Activated CD4-positive, alpha-beta memory T cell treated with anti-CD3 and anti-CD28 coated beads, Interleukin-2, amount 10 ng/mL, durations not matched to agents 7 days and 5 days (primary cell): ENCODE results near the gene FAM72D. TPM values are rescaled to one million over a fixed set of nuclear protein-coding genes. Genes with fewer than 3 reads are reported as not detected.
"Not testable (repeated sequence)": the region's sequence is repeated elsewhere in the genome, so short reads cannot be mapped to it uniquely, and the experiment has no call there.

Source experiments
- CTCF ChIA-PET: fragments of 350-600 bp; sonication (Branson Sonifier 250); formaldehyde crosslinking; loops from one replicate; lab custom pipeline; 2021; ENCODE audit warnings: antibody characterized with exemption, inconsistent platforms; lab: Charles Lee
- POLR2A ChIA-PET: fragments of 350-600 bp; sonication (Branson Sonifier 250); formaldehyde crosslinking; loops from one replicate; lab custom pipeline; 2021; ENCODE audit warnings: antibody characterized with exemption; lab: Charles Lee
- DNase-seq: peaks from one replicate; pipeline ENCODE4 v3.0.0-alpha.2; 2020
- H3K27ac Mint-ChIP-seq: one replicate; pipeline ENCODE4 v1.8.0; 2021; ENCODE audit warnings: mild to moderate bottlenecking, mixed read lengths
- H3K27me3 Mint-ChIP-seq: one replicate; pipeline ENCODE4 v1.8.0; 2021; ENCODE audit warnings: mixed read lengths
- H3K36me3 Mint-ChIP-seq: one replicate; pipeline ENCODE4 v1.8.0; 2021; ENCODE audit warnings: low read depth, mixed read lengths
- H3K4me1 Mint-ChIP-seq: one replicate; pipeline ENCODE4 v1.8.0; 2021; ENCODE audit warnings: mixed read lengths
- H3K4me3 Mint-ChIP-seq: one replicate; pipeline ENCODE4 v1.8.0; 2021; ENCODE audit warnings: mild to moderate bottlenecking, mixed read lengths
- H3K9me3 Mint-ChIP-seq: one replicate; pipeline ENCODE4 v1.8.0; 2021; ENCODE audit warnings: mixed read lengths
- total RNA-seq, 2 experiments: library from RNA; stranded (reverse); gene quantifications; one replicate each; pipeline ENCODE4 v1.2.3, GENCODE V29; 2021

FAM72D gene
- total RNA-seq, 2 experiments from 2014 or later = 18.2 to 19.6 TPM

DNA sequence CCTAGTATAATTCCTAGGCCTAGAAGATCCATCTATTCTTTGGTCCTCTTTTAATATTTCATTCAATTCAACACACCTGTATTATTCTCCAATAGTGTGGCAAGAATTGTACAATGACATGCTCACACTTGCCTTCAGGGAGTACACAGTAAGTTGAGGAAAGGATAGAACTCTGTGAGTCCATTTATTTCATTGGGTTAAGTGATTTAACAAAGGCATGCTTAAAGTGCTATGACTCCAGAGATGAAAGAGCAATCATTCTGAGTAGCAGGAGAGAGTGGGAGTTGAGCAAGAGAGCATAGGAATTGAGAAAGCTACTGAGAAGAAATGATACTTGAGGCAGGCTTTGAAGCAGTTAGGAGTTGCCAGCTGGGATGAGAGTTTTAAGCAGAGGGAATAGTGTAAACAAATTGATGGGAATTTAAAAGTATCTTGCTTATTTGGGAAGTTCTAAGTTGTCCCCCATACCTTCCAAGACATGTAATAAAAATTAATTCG lies 18.8 kb downstream of the FAM72D start:
- POLR2A ChIA-PET, DNase-seq, CTCF ChIA-PET, H3K36me3 Mint-ChIP-seq, H3K27me3 Mint-ChIP-seq, H3K4me1 Mint-ChIP-seq, H3K4me3 Mint-ChIP-seq, H3K27ac Mint-ChIP-seq, H3K9me3 Mint-ChIP-seq: not testable (repeated sequence)

DNA sequence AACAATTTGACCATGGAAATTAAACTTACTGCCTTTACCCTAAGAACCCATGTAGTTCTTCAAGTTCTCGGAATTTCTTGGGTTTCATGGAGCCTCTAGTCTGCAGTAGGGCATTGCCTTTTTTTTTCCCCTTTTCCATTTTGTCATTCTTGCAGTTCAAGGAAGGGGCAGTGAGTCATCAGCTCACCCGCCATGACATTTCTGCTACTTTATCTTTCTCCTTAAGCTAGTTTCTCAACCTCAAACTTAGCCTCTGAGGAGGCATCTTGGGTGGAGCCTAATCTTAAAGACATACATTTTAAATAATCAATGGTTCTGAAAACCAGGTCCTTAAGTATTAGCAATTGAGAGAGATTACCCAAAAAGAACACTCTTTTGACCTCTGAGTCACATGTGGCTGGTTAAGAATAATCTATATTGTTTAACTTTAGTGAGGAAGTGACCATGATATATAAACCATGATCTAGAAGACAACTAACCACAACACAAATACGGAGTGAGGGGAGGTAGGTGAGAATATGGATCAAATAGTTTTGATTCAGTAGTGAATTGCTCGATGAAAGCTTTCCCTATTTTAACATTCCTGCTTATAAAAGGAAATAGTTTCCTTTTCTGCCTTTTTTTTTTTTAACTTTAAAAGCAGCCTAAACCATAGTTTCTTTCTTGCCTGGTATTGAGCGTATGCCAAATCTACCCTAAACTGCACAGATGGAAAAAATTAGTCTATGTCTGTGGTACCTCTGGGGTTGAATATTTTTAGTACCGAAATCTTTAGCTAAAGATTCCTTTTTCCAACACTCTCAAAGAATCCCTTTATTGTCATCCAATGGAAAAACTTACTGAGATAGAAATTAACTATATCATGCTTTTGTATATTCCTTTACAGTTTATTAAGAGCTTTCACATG lies 20.1 kb downstream of the FAM72D start:
- POLR2A ChIA-PET, CTCF ChIA-PET, H3K27me3 Mint-ChIP-seq, H3K9me3 Mint-ChIP-seq, H3K4me1 Mint-ChIP-seq, H3K27ac Mint-ChIP-seq, DNase-seq, H3K36me3 Mint-ChIP-seq, H3K4me3 Mint-ChIP-seq: not testable (repeated sequence)

DNA sequence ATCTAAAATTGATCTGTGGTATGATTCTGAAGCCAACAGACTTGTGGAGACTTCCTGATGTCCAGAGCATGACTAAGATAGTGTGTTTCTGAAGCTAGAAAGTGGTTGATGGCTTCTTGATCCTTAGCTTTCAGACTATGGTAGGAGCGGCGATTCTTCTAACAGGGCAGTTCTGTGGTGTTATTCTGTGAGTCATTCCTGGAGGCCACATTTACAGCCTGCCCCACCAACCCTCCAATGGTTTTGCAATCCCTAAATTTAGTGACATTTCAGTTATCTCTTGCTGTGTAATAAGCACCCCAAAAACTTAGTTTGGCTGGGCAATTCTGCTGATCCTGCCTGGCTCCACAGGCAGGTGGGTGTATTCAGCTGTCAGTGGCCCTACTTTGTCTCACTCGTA lies 24.1 kb downstream of the FAM72D start:
- H3K27ac Mint-ChIP-seq, H3K27me3 Mint-ChIP-seq, H3K4me3 Mint-ChIP-seq, H3K36me3 Mint-ChIP-seq, CTCF ChIA-PET, H3K9me3 Mint-ChIP-seq, POLR2A ChIA-PET, DNase-seq, H3K4me1 Mint-ChIP-seq: not testable (repeated sequence)

DNA sequence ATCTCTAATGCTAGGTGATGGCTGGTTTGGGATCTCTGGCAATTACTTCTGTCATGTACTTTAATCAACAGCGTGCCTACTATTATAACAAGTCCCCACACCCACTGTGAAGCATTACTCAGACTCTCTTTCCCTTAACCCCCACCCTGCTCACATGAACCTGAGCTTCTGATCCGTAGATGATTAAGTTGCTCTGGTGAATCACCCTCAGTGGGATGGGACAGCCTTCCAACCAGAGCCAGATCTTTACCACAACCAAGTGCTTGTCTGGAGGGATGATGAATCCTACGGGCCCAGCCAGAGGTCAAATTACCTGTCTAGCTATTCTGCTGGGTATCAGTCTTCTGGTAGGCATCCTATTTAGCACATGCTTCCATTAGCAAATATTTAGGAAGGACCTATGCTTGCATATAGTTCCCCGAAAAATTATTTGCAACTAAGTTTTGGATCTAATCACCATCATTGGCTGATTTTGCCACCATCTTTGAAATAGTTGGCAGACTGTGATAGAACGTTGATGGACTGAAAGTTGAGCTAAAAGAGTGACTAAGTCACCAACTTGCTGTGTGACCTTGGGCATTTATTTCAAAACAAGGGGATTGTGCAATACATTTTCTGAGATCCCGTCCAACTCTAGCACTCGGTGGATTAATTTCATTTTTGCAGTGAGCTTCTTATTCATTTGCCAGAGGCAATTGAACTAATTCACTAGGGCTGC lies 26.7 kb downstream of the FAM72D start:
- H3K27me3 Mint-ChIP-seq, DNase-seq, H3K4me3 Mint-ChIP-seq, H3K36me3 Mint-ChIP-seq, H3K9me3 Mint-ChIP-seq, CTCF ChIA-PET, H3K4me1 Mint-ChIP-seq, POLR2A ChIA-PET, H3K27ac Mint-ChIP-seq: not testable (repeated sequence)

DNA sequence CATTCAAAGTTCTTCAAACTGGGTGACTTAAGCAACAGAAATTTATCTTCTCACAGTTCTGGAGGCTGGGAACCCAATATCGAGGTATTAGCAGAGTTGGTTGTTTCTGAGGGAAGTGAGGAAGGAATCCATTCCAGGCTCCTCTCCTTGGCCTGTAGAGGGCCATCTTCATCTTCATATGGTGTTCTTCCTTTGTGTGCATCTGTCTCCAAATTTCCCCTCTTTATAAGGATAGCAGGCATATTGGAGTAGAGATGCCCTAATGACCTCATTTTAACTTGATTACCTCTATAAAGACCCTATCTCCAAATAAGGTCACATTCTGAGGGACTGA lies 27.3 kb downstream of the FAM72D start:
- H3K4me3 Mint-ChIP-seq, H3K36me3 Mint-ChIP-seq, H3K27me3 Mint-ChIP-seq, POLR2A ChIA-PET, H3K9me3 Mint-ChIP-seq, H3K27ac Mint-ChIP-seq, CTCF ChIA-PET, DNase-seq, H3K4me1 Mint-ChIP-seq: not testable (repeated sequence)

DNA sequence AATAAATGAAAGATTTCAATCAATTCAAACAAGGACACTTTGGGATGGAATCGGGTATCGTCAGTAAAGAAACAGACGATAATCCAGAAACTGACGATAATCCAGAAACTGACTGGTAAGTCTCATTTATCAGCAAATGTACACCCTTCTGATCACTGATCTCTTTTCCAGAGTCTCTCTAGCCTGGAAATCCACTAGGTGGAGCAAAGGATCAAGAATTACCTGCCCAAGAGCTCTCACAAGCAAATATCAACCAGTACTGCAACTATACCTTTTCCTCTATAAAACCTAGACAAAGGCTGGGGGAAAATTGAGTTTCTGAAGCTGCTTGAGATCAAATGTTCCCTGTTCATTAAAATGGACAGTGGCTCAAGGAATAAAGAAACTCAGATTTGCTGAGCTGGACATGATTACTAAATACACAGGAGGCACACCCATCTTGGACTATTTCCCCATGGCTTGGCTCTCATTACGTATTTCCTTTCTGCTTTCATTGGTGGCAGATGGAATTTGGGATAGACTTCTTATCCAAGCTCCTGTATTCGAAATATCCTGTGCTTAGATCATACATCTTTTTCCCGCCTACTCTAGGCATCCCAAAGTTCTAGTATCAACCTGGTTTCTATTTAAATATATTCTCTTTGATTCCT lies 28.3 kb downstream of the FAM72D start:
- H3K27me3 Mint-ChIP-seq, H3K4me3 Mint-ChIP-seq, H3K27ac Mint-ChIP-seq, H3K9me3 Mint-ChIP-seq, H3K36me3 Mint-ChIP-seq, H3K4me1 Mint-ChIP-seq, DNase-seq, CTCF ChIA-PET, POLR2A ChIA-PET: not testable (repeated sequence)

DNA sequence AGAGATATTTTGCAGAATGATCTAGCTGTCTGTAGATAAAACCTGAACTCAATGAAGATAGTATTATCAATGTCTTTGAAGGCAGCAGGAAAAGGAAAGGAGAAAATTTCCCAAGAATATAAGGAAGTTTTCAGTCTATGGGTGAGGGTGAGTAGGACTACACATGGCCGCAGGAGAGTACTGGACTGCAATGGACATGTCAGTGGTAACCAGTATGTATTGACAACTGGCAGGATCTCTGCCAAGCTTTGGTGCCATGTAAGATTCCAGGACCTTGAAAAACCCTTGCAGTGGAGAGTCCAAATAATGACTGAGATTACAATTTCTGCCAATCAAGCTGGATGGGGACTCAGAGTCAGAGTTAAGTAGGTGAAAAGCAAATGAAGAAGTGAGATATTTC lies 29.3 kb downstream of the FAM72D start:
- H3K27me3 Mint-ChIP-seq, H3K4me3 Mint-ChIP-seq, H3K27ac Mint-ChIP-seq, POLR2A ChIA-PET, CTCF ChIA-PET, H3K4me1 Mint-ChIP-seq, H3K9me3 Mint-ChIP-seq, DNase-seq, H3K36me3 Mint-ChIP-seq: not testable (repeated sequence)

DNA sequence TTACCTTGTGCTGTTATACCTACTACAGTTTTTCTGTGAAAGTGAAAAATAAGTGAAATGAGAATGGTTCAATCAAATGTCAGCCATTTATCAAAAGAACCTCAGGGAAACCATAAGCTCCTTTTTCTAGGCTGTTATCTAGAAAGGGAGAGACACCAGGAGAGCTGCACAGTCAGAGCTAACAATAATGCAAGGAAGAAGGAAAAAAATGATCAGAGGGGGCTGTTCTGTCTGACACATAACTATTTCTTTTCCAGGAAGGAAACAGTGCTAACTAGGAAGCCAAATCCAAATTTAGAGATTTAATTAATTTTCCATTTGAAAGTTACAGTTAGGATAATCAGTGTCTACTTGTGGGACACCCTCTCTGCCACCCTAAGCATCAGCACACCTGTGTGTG lies 31.4 kb downstream of the FAM72D start:
- CTCF ChIA-PET, POLR2A ChIA-PET, H3K9me3 Mint-ChIP-seq, H3K27me3 Mint-ChIP-seq, H3K4me1 Mint-ChIP-seq, H3K27ac Mint-ChIP-seq, DNase-seq, H3K36me3 Mint-ChIP-seq, H3K4me3 Mint-ChIP-seq: not testable (repeated sequence)

DNA sequence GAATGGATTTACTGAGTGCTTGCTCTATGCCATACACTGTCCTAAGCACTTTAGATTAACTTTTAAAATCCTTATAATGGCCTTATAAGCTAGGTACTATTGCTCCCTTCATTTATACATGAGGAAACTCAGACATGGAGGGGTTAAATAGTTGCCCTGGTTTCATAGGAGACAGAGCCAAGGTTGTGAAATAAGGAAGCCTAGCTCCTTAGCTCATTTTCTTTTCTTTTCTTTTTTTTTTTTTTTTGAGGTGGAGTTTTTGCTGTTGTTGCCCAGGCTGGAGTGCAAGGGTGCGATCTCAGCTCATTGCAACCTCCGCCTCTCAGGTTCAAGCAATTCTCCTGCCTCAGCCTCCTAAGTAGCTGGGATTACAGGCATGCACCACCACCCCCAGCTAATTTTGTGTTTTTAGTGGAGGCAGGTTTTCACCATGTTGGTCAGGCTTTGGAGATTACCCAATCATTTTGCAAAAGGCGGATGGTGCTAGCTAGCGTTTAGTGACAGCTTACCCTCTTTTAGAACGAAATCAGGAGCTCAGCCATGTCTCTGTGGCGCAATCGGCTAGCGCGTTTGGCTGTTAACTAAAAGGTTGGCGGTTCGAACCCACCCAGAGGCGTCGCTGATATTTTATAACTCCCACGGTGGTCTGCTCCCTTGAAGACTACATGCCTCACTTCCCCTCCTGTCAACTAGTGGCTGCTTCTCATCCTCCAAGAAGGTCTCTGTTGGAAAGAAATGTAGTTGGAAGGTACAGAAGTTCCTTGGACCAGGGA lies 33.1 kb downstream of the FAM72D start:
- H3K36me3 Mint-ChIP-seq, CTCF ChIA-PET, H3K4me1 Mint-ChIP-seq, DNase-seq, H3K4me3 Mint-ChIP-seq, H3K27me3 Mint-ChIP-seq, H3K9me3 Mint-ChIP-seq, POLR2A ChIA-PET, H3K27ac Mint-ChIP-seq: not testable (repeated sequence)

DNA sequence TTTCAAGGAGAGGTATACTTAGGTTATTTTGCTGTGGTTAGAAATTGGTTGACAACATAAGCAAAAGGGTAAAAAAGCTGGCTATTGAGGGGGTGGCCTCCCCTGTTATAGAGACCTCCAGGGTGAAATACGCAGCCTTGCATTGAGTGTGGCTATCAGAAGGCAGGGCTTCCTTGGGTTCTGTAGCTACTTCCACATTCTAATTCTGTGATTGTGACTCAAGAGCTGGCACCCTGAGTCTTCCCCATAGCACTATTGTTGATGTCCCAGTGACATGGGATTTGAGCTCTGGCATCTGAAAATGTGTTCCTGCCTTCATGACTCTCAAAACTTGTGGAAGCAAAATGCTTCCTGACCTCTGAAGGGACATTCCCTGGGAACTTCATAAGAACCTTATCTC lies 38.7 kb downstream of the FAM72D start:
- DNase-seq, H3K4me3 Mint-ChIP-seq, H3K27me3 Mint-ChIP-seq, H3K9me3 Mint-ChIP-seq, CTCF ChIA-PET, POLR2A ChIA-PET, H3K27ac Mint-ChIP-seq, H3K4me1 Mint-ChIP-seq, H3K36me3 Mint-ChIP-seq: not testable (repeated sequence)

DNA sequence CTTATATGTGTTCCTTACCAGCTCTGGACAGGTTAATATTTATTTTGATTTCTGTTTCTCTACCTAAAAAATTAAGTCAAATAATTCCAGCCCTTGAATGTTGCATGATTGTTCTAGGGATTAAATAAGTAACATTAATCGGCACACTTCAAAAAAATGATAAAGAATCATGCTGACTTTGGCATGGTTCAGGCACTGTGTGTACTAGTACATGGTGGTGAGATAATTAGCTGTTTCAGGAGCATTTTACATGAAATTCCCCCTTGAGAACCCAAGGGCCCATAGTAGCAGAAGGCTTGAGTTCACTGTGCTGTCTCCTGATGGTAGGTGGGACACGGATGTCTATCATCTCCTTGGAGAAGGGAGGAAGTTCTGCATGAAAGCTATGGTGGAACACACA lies 44.8 kb downstream of the FAM72D start:
- H3K9me3 Mint-ChIP-seq, H3K36me3 Mint-ChIP-seq, H3K27me3 Mint-ChIP-seq, DNase-seq, H3K4me1 Mint-ChIP-seq, POLR2A ChIA-PET, H3K4me3 Mint-ChIP-seq, H3K27ac Mint-ChIP-seq, CTCF ChIA-PET: not testable (repeated sequence)

DNA sequence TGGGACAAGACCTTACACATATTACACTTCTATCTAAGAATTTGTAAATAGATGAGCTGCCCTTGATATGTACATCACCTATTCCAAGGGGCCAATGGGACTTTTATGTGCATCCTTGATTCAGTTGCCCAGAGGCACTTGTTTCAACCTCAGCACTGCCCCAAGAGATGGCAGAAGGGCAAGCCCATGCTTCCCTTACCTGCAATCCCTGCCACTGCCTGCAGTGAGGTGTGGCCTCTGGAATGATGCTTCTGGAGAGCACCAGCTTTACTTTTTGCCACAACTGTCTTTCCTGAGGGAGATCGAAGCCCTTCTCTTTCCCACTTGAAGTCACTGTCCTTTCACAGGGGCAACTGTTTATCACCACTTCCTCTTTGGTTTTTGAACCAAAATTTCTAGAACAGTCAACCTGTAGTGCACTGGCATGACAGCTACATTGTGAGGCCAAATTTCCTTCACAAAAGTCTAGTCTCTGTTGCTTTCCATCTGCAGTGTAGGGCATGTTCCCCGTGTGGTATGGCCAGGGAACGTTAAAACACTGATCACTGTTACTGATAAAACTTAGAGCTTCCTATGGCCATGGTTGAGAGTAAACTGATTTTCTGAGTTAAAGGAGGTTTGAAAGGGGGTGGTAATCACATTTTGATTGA lies 48.6 kb downstream of the FAM72D start:
- H3K27ac Mint-ChIP-seq, H3K36me3 Mint-ChIP-seq, H3K4me1 Mint-ChIP-seq, H3K27me3 Mint-ChIP-seq, H3K9me3 Mint-ChIP-seq, CTCF ChIA-PET, POLR2A ChIA-PET, DNase-seq, H3K4me3 Mint-ChIP-seq: not testable (repeated sequence)

DNA sequence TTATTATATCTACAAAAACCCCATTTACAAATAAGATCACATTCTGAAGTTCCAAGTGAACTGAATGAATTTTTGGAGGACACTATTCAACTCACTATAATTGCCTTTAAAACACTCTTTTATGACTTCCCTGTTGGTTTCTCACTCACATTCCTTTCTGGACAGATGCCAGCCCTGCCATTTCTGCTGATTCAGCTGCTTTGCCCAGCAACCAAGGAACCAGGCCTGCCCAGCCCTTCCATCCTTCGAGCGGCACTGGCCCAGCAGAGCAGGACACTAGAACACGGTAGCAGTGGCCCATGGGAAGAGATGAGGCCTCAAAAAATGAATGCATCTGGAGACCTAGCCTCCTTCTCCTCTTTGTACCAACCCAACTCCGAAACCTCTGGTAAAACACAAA lies 50.5 kb downstream of the FAM72D start:
- DNase-seq = peak; percentile 6

More for the DNA sequence above, 50.5 kb downstream of the FAM72D start:
- H3K4me3 Mint-ChIP-seq, H3K9me3 Mint-ChIP-seq, H3K4me1 Mint-ChIP-seq, CTCF ChIA-PET, H3K27ac Mint-ChIP-seq, H3K27me3 Mint-ChIP-seq, H3K36me3 Mint-ChIP-seq, POLR2A ChIA-PET: not testable (repeated sequence)
